A549 treated with RU486 at 1 μM for 4 hours (cell line): ENCODE measurements around the gene GTPBP6. TPM values are rescaled to one million over a fixed set of nuclear protein-coding genes. Genes with fewer than 3 reads are reported as not detected.

Source experiments
- total RNA-seq: library from RNA; stranded (reverse); fragments of 200-300 nt; extraction: Qiagen RNA extraction; gene quantifications from 5 replicates; pipeline ENCODE4 v1.2.3, GENCODE V29; 2022; ENCODE audit warnings: low read depth

Gene GTPBP6, protein sequence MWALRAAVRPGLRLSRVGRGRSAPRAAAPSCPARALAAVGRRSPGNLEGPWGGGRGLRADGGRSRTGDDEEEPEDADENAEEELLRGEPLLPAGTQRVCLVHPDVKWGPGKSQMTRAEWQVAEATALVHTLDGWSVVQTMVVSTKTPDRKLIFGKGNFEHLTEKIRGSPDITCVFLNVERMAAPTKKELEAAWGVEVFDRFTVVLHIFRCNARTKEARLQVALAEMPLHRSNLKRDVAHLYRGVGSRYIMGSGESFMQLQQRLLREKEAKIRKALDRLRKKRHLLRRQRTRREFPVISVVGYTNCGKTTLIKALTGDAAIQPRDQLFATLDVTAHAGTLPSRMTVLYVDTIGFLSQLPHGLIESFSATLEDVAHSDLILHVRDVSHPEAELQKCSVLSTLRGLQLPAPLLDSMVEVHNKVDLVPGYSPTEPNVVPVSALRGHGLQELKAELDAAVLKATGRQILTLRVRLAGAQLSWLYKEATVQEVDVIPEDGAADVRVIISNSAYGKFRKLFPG
- total RNA-seq, result 33.0 to 57.8 TPM (median 51.0 TPM) in 5 replicates

DNA sequence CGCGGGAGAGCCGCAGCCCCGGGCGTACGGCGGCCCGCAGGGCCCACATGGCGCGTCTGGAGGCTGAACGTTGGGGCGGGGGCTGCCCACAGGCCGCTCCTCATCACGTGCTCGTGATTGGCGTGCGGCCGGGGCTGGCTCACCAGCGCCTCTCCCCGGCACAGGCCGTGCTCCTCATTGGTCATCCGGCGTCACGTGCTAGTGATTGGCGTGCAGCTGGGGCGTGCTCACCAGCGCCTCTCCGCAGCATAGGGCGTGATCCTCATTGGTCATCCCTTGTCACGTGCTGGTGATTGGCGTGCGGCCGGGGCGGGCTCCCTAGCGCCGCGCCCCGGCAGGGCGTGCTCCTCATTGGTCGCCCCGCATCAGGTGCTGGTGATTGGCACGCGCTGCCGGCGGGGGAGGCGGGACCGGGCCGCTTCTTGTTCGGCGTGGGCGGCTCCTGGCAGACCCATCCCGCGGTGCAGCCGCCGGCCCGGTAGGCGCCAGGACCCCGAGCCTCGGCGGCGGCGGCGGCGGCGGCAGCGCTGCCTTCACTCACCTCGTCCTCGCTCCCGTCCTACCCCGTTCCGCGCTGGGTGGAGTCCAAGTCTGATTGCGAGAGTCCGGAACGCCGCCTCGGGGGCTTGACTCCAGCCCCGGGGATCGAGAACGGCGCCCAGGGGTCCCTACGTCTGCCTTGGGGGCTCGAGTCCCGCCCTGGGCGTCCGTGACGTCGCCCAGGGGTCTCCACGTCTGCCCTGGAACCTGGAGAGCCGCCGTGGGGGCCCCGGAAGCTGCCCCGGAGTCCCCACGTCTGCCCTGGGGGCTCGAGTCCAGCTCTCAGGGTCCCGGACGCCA lies at the start of gene GTPBP6:
TSS of gene GTPBP6 (minus strand) at position 58 of the 840 bp plus-strand sequence. CDS start at position 49, 9 bp downstream.

DNA sequence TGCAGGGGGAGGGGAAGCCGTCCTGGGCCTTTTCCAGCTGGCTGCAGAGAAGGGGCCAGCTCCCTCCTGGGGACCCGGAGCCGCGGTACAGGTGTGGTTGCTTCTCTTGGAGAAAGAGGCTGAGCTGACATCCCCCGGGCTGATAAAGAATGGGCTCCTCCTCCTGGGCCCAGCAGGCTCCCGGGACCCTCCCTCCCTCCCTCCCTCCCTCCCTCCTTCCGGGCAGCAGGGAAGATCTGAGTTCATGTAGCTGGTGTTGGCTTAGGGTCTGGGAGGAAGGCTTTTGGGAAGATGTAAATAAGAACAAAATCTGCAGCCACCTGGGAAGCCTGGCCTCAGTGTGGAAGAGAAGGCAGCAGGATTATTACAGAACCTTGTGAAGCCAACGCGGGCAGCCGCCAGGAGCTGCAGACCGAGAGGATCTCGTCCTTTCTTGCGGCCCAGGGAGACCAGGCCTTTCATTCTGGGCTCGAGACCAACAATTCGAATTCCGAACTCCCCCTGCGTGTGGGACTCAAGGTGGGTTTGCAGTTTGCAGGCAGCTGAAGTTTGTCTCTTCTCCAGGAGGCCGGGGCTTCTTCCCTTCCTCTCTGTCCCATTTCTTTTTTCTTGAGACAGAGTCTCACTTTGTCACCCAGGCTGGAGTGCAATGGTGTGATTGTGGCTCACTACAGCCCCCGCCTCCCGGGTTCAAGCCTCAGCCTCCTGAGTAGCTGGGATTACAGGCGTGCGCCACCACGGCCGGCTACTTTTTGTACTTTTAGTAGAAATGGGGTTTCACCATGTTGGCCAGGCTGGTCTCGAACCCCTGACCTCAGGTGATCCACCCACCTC lies 37.2 kb downstream of the GTPBP6 start, which contains the start of gene PLCXD1:
TSS of gene PLCXD1 (plus strand) at position 216 of the 834 bp plus-strand sequence. CDS start 2,807 bp downstream, outside the sequence.

Other genes starting within 250 kb of the GTPBP6 start
- 26.9 to 34.8 TPM (median 33.6 TPM) in 5 replicates for gene PLCXD1, start 37.4 kb downstream of the GTPBP6 start, total RNA-seq
- 18.1 to 25.9 TPM (median 23.9 TPM) in 5 replicates for gene PPP2R3B, start 68.1 kb upstream of the GTPBP6 start, total RNA-seq